Urothelium cell line (cell line): ENCODE data around the gene TUBB6.

Source experiments
- DNase-seq: peaks from one replicate; pipeline ENCODE4 v3.0.0; 2011; ENCODE audit warnings: low spot score, mixed read lengths
- FAIRE-seq: peaks from 2 replicates; lab custom pipeline; 2011; peaks lifted over from hg19 to GRCh38; lab: Jason Lieb, UNC

The TUBB6 gene

GRCh38 chr18:12335503-12335902 is 27.5 kb downstream of the TUBB6 start:
- no peak for FAIRE-seq
- no peak for DNase-seq

GRCh38 chr18:12336171-12336613 is 28.2 kb downstream of the TUBB6 start:
- FAIRE-seq: peak; percentile 85

GRCh38 chr18:12336887-12337286 is 28.8 kb downstream of the TUBB6 start:
- FAIRE-seq: peak; percentile 95
- DNase-seq: peak; percentile 80

More at GRCh38 chr18:12336171-12336613, 28.2 kb downstream of the TUBB6 start:
- DNase-seq: no peak

GRCh38 chr18:12338382-12338781 is 30.3 kb downstream of the TUBB6 start:
- FAIRE-seq (no peak), DNase-seq (no peak)

- DNase-seq (no peak), FAIRE-seq (peak; percentile 69)
These were observed 33.1 kb downstream of the TUBB6 start for GRCh38 chr18:12340945-12341660.

GRCh38 chr18:12342661-12343060 is 34.6 kb downstream of the TUBB6 start:
- no peak for FAIRE-seq
- DNase-seq: no peak

GRCh38 chr18:12345491-12346239 is 37.6 kb downstream of the TUBB6 start:
- FAIRE-seq (no peak), DNase-seq (no peak)

- DNase-seq (no peak), FAIRE-seq (no peak)
These were observed 38.2 kb downstream of the TUBB6 start for GRCh38 chr18:12346240-12346565.

- DNase-seq: no peak
These were observed 39.9 kb downstream of the TUBB6 start for GRCh38 chr18:12347895-12348294.

GRCh38 chr18:12352188-12352587 is 44.1 kb downstream of the TUBB6 start:
- FAIRE-seq (no peak), DNase-seq (no peak)

More at GRCh38 chr18:12347895-12348294, 39.9 kb downstream of the TUBB6 start:
- FAIRE-seq: peak; percentile 53

GRCh38 chr18:12359515-12359927 is 51.5 kb downstream of the TUBB6 start:
- FAIRE-seq: no peak

GRCh38 chr18:12361770-12362378 is 53.8 kb downstream of the TUBB6 start:
- FAIRE-seq (no peak), DNase-seq (no peak)

More at GRCh38 chr18:12359515-12359927, 51.5 kb downstream of the TUBB6 start:
- DNase-seq: no peak

GRCh38 chr18:12362473-12363174 is 54.6 kb downstream of the TUBB6 start:
- DNase-seq (no peak), FAIRE-seq (peak; percentile 40)

GRCh38 chr18:12366379-12366778 is 58.3 kb downstream of the TUBB6 start:
- DNase-seq: no peak
- FAIRE-seq: no peak

GRCh38 chr18:12366784-12367183 is 58.7 kb downstream of the TUBB6 start:
- FAIRE-seq: no peak
- DNase-seq: no peak

- DNase-seq: no peak
- FAIRE-seq: no peak
These were observed 61.2 kb downstream of the TUBB6 start for GRCh38 chr18:12369211-12369610.

GRCh38 chr18:12371590-12371989 is 63.5 kb downstream of the TUBB6 start:
- no peak for DNase-seq
- no peak for FAIRE-seq

- DNase-seq: no peak
- FAIRE-seq: no peak
These were observed 64.4 kb downstream of the TUBB6 start for GRCh38 chr18:12372406-12372805.

GRCh38 chr18:12373116-12373770 is 65.2 kb downstream of the TUBB6 start:
- DNase-seq (no peak), FAIRE-seq (no peak)

GRCh38 chr18:12373771-12374116 is 65.7 kb downstream of the TUBB6 start:
- FAIRE-seq (no peak), DNase-seq (no peak)

- peak; percentile 5 for FAIRE-seq
- no peak for DNase-seq
These were observed 66.4 kb downstream of the TUBB6 start for GRCh38 chr18:12374401-12374800.
